Esophagus squamous epithelium (tissue), 5 donors: Measurements from ENCODE around the gene NR4A3. TPM values are rescaled to one million over a fixed set of nuclear protein-coding genes. Genes with fewer than 3 reads are reported as not detected.

Experiments
- DNase-seq: peaks from one replicate; lab custom pipeline; 2025; lab: John Stamatoyannopoulos, UW
- H3K27ac ChIP-seq, 4 donors: fragments of 200-600 bp; sonication (generic); one replicate each; pipeline ENCODE4 v1.5.1; 2016 to 2019; ENCODE audit warnings: mild to moderate bottlenecking in 1 of 4
- H3K27me3 ChIP-seq, 4 donors: fragments of 200-600 bp; sonication (generic); 1 replicate in 3 of 4; 2 replicates in 1 of 4; pipeline versions ENCODE4 v1.5.1 to v1.6.0; 2017 to 2021; ENCODE audit warnings: antibody characterized with exemption in 1 of 4
- H3K36me3 ChIP-seq, 3 donors: fragments of 200-600 bp; sonication (generic); one replicate each; pipeline ENCODE4 v1.5.1; 2016 to 2019
- H3K4me1 ChIP-seq, 3 donors: fragments of 200-600 bp; sonication (generic); one replicate each; pipeline ENCODE4 v1.5.1; 2017 to 2019
- H3K4me3 ChIP-seq, 4 donors: fragments of 200-600 bp; sonication (generic); 1 replicate in 3 of 4; 2 replicates in 1 of 4; pipeline ENCODE4 v1.5.1; 2016 to 2019; ENCODE audit warnings: mild to moderate bottlenecking in 2 of 4, moderate library complexity in 1 of 4
- H3K9me3 ChIP-seq, 3 donors: fragments of 200-600 bp; sonication (generic); one replicate each; pipeline ENCODE4 v1.5.1; 2016 to 2019
- POLR2A ChIP-seq, 4 donors: fragments of 450-650 bp; IDR thresholded peaks; one replicate each; pipeline ENCODE4 v1.6.1; 2017; ENCODE audit warnings: antibody characterized with exemption in 4 of 4, mild to moderate bottlenecking in 4 of 4, moderate library complexity in 3 of 4
- WGBS, 2 donors: methylation state at CpG; one replicate each; pipeline ENCODE4 v1.1.5; 2018; 5-methylcytosine and 5-hydroxymethylcytosine counted together
- intact Hi-C: fragments of 100-400 bp; cut with DNase I; formaldehyde crosslinking; loops from one replicate; pipeline ENCODE4 v1.15.0; 2022
- total RNA-seq, 4 donors: library from RNA; depleted of rRNA; stranded (reverse); fragments of >200 nt; gene quantifications; one replicate each; pipeline ENCODE4 v1.1.0, GENCODE V29; 2016
- TF ChIP-seq, protein P1 (sequence below), 6 experiments: fragments of 450-650 bp in 4 of 6; fragments of 200-600 bp in 2 of 6; sonication (generic) in 2 of 6; IDR thresholded peaks; one replicate each; pipeline ENCODE4 v1.5.1; 2016 to 2019; ENCODE audit warnings: antibody characterized with exemption in 6 of 6, mild to moderate bottlenecking in 4 of 6, moderate library complexity in 4 of 6
- donor health status: DM: yes; HTN: yes; CAD: no.

NR4A3 gene
- total RNA-seq, 4 donors from 2014 or later: 0.08 to 0.76 (median 0.35) TPM; not detected in 1

- H3K9me3 ChIP-seq: no peaks in the 10 kb centered on the region
- TF ChIP-seq POLR2A (IDR thresholded peaks at IDR 0.05): peak in 1 of 4 donors; percentile 71
- TF ChIP-seq, protein P1, sequence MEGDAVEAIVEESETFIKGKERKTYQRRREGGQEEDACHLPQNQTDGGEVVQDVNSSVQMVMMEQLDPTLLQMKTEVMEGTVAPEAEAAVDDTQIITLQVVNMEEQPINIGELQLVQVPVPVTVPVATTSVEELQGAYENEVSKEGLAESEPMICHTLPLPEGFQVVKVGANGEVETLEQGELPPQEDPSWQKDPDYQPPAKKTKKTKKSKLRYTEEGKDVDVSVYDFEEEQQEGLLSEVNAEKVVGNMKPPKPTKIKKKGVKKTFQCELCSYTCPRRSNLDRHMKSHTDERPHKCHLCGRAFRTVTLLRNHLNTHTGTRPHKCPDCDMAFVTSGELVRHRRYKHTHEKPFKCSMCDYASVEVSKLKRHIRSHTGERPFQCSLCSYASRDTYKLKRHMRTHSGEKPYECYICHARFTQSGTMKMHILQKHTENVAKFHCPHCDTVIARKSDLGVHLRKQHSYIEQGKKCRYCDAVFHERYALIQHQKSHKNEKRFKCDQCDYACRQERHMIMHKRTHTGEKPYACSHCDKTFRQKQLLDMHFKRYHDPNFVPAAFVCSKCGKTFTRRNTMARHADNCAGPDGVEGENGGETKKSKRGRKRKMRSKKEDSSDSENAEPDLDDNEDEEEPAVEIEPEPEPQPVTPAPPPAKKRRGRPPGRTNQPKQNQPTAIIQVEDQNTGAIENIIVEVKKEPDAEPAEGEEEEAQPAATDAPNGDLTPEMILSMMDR (IDR thresholded peaks at IDR 0.05): no peak
- peak overlapping the region; percentile 94 to 99 (median 98) for H3K27ac ChIP-seq
- H3K4me3 ChIP-seq: peak overlapping the region; percentile 73 to 94 (median 88)
- intact Hi-C loops: no loop called here
- peaks cover 18 to 55% (median 23%) of the 10 kb centered on the region in 3 donors for H3K4me1 ChIP-seq
- no peaks in the 10 kb centered on the region for H3K36me3 ChIP-seq
- WGBS, 2 donors: 0 to 1% methylated on average over 17 to 18 of the region's 81 CpGs
- peak; percentile 57 for DNase-seq
- peaks cover 0 to 32% (median 6%) of the 10 kb centered on the region in 4 donors for H3K27me3 ChIP-seq
These were observed 1.6 kb upstream of the NR4A3 start for GRCh38 chr9:99819856-99820684.

DNA sequence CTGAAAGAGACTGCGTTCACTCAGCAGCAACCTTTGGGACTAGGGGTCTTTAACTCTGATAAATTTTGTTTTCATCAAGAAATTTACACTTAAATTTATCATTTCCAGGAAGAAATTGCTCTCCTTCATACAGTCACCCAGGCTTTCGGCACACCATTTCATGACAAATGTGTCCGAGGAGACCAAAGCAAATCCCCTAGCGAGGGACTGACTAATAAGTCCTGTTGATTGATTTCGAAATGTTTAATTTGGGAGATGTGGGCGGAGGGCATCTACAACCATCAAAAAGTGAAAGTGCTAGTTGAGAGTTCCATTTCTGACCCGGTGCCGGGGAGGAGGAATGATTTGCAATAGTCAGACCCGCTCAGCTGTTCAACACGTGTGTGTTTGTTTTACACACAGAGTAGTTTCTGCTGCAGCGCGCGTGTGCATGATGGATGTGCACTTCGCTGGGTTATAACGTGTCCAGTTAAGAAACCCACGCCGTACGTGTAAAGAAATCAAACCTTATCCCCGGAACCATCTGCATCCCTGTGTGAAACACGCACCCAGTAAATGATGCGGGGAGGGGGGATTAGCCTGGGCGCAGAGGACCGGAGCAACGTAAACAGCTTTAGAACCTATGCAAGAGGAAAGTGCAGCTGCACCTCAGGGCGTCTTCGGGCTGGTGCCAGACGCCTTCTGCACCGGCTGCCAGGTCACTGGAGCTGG is 845 bp upstream of the NR4A3 start:
- H3K36me3 ChIP-seq: no peaks in the 10 kb centered on the region
- intact Hi-C loops: no loop called here
- peaks cover 0 to 40% (median 11%) of the 10 kb centered on the region in 4 donors for H3K27me3 ChIP-seq
- peak overlapping the region; percentile 73 to 94 (median 88) for H3K4me3 ChIP-seq
- 0 to 1% methylated on average over 19 to 26 of the region's 28 CpGs for WGBS, 2 donors
- no peak for DNase-seq
- H3K27ac ChIP-seq: peak overlapping the region; percentile 94 to 99 (median 98)
- no peak for TF ChIP-seq POLR2A (IDR thresholded peaks at IDR 0.05)
- TF ChIP-seq, protein P1 (IDR thresholded peaks at IDR 0.05): no peak
- no peaks in the 10 kb centered on the region for H3K9me3 ChIP-seq
- H3K4me1 ChIP-seq: peaks cover 18 to 63% (median 25%) of the 10 kb centered on the region in 3 donors

DNA sequence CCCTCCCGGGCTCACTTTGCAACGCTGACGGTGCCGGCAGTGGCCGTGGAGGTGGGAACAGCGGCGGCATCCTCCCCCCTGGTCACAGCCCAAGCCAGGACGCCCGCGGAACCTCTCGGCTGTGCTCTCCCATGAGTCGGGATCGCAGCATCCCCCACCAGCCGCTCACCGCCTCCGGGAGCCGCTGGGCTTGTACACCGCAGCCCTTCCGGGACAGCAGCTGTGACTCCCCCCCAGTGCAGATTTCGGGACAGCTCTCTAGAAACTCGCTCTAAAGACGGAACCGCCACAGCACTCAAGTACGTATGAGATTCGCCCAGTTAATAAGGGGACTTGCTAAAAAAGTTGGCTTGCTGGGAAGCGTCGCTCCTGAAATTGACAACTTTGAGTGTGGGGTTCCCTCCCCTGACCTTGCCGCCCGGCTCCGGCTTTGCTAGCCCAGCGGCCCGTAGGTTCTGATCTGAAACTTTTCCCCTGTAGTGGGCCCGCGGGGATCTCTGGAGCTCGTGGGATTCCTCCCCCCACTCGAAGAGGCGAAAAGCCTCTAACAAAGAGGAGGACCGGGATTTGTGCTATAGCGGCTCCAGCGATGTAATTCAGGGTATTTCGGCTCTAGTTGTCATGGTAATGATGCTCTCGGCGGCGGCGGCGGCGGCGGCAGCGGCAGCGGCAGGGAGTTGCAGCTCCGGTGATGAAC is 572 bp downstream of the NR4A3 start:
- peaks cover 18 to 63% (median 25%) of the 10 kb centered on the region in 3 donors for H3K4me1 ChIP-seq
- intact Hi-C loops: no loop called here
- H3K36me3 ChIP-seq: no peaks in the 10 kb centered on the region

DNA sequence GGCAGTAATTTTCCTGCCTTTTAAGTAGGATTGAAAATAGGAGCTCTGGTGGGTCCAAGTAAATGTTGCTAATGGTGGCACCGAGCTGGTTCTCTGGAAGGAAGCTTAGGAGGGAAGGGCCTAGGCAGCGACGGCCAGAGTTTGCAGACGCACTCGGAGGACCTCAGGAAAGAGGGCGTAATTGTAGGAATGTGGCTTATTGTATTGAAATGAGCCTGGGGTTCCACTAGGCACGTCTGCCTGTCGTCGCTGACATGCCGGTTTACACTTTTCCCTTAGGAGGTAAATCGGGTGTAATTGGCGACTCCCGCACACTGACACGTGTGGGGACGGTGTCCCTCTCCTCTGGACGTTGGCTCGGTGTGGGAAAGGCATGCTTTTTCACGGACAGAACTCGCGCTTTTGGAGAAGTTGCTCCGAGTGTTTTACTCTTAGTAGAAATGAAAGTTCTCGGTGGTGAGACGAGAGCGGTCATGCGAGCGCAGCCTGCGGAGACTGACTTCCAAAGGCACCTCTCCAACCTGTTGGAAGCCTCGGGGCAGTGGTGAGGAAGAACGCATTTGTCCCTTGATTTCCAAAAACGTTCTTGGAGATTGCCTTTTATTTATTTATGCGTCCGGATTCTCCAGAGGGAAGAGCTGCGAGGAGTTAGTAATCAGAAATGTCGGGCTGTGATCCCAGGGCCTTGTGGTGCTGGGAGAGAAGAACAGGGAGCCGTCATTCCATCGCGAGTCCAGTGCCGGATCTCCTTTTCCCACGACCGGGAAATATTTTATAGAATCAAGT is 1.3 kb downstream of the NR4A3 start:
- 2 to 3% methylated on average over 13 to 38 of the region's 40 CpGs for WGBS, 2 donors
- H3K27ac ChIP-seq: peak overlapping the region in 3 of 4 donors; percentile 94 to 99 (median 99)
- DNase-seq: no peak
- H3K36me3 ChIP-seq: no peaks in the 10 kb centered on the region
- H3K4me3 ChIP-seq: peak overlapping the region; percentile 73 to 94 (median 88)
- intact Hi-C loops: no loop called here
- TF ChIP-seq, protein P1 (IDR thresholded peaks at IDR 0.05): no peak
- H3K4me1 ChIP-seq: peaks cover 18 to 63% (median 25%) of the 10 kb centered on the region in 3 donors
- H3K27me3 ChIP-seq: peaks cover 0 to 61% (median 12%) of the 10 kb centered on the region in 4 donors
- no peaks in the 10 kb centered on the region for H3K9me3 ChIP-seq

More for the DNA sequence above, 572 bp downstream of the NR4A3 start:
- peaks cover 0 to 54% (median 11%) of the 10 kb centered on the region in 4 donors for H3K27me3 ChIP-seq
- peak overlapping the region; percentile 73 to 94 (median 88) for H3K4me3 ChIP-seq
- H3K9me3 ChIP-seq: no peaks in the 10 kb centered on the region
- 0 to 2% methylated on average over 17 to 21 of the region's 51 CpGs for WGBS, 2 donors
- peak overlapping the region; percentile 94 to 99 (median 98) for H3K27ac ChIP-seq
- no peak for TF ChIP-seq POLR2A (IDR thresholded peaks at IDR 0.05)
- TF ChIP-seq, protein P1 (IDR thresholded peaks at IDR 0.05): no peak
- no peak for DNase-seq
